Loucy (cell line): ENCODE results near the gene ADAMTS13.

Experiments used
- CTCF ChIP-seq: fragments of 200-600 bp; sonication (generic); conservative IDR thresholded peaks from 2 replicates; pipeline ENCODE4 v1.5.1; 2014; ENCODE audit warnings: mild to moderate bottlenecking, antibody characterized with exemption, low read length
- EZH2phosphoT487 ChIP-seq: fragments of 200-600 bp; IDR thresholded peaks from 2 replicates; pipeline ENCODE4 v1.6.1; 2018; ENCODE audit warnings: antibody characterized with exemption, mild to moderate bottlenecking, moderate library complexity, borderline replicate concordance

DNA sequence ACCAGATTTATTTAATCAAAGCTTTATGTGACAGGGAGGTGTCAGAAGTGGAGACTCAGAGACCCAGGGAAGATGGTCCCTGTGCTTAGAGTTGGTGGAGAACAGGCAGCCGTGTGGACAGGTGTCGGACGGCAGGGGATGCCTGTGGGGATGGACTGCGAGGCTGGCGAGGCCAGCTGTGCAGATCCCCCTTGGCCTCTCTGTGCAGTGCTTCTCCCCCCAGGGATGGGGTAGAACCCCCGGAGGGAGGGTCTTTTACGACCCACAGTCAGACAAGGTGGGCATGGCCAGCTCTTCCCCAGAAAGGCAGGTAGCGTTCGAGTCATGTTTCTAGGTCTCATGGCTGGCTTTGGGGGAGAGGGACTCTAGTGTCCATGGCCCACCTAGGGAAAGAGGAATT is 61.4 kb downstream of the ADAMTS13 start:
- TF ChIP-seq CTCF (no peak), EZH2phosphoT487 (no peak)
